Transverse colon (tissue), 3 donors: ENCODE results near the gene DDX39B.

Experiments
- EP300 ChIP-seq: sonication (generic); formaldehyde crosslinking; IDR thresholded peaks from one replicate; pipeline ENCODE4 v1.6.1; 2017; ENCODE audit warnings: antibody characterized with exemption, low read depth
- POLR2AphosphoS5 ChIP-seq, 3 donors: sonication (generic); formaldehyde crosslinking; IDR thresholded peaks; one replicate each; pipeline ENCODE4 v1.6.1; 2016; ENCODE audit warnings: antibody characterized with exemption in 3 of 3

GRCh38 chr6:31573239-31574105 lies 31.7 kb upstream of the DDX39B start:
- TF ChIP-seq EP300 (no peak), POLR2AphosphoS5 (IDR thresholded peaks at IDR 0.05) (no peak)
